NCI-H187 treated with DMSO at 0.1 percent for 48 hours (cell line): ENCODE measurements around the gene CASK.
"Not testable (repeated sequence)": the region's sequence is repeated elsewhere in the genome, so short reads cannot be mapped to it uniquely, and the experiment has no call there.

ENCODE experiments used
- DNase-seq: peaks from one replicate; lab custom pipeline; 2025; lab: John Stamatoyannopoulos, UW

CASK gene

DNA sequence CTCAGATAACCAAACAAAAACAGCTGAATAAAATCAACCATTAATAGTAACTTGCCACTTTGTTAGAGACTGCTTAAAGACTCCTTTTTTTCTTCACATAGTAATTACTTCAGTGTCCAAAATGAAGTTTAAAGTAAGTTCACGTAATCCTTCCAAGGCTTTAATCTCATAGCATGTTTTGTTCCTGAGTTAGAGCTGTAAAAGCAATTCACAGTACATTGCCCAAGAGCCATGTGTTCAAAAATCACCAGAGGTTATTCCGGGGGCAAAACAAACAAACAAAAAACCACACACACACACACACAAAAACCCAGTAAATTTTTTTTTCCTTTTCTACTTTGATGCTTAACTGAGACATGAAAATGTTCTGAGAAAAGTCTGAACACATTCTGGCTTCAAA is 193.3 kb downstream of the CASK start:
- no peak for DNase-seq

- no peak for DNase-seq
These were observed 195.2 kb downstream of the CASK start for GRCh38 chrX:41728125-41728524.

DNA sequence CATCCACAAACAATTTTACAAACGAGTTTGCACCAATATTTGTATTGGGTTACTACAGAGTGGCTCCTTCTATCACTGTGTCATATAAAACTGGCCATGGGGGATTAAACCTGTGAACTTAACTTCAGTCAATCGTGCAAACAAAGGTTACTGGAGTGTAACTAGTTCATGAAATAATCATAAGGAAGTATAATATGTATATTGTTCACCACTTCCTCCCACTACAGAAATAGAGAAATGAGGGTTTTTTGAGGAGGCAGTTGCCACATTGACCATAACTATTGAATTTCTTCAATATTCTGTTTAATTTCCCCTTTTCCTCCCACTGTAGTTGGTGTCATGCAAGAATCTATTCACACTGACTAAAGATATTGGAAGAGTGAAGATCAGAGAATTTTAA is 199.5 kb downstream of the CASK start, which contains the start of gene GPR82:
Gene GPR82 (plus strand): TSS at position 356 of the 400 bp plus-strand sequence. CDS start 2,846 bp downstream, outside the sequence.
- no peak for DNase-seq

DNA sequence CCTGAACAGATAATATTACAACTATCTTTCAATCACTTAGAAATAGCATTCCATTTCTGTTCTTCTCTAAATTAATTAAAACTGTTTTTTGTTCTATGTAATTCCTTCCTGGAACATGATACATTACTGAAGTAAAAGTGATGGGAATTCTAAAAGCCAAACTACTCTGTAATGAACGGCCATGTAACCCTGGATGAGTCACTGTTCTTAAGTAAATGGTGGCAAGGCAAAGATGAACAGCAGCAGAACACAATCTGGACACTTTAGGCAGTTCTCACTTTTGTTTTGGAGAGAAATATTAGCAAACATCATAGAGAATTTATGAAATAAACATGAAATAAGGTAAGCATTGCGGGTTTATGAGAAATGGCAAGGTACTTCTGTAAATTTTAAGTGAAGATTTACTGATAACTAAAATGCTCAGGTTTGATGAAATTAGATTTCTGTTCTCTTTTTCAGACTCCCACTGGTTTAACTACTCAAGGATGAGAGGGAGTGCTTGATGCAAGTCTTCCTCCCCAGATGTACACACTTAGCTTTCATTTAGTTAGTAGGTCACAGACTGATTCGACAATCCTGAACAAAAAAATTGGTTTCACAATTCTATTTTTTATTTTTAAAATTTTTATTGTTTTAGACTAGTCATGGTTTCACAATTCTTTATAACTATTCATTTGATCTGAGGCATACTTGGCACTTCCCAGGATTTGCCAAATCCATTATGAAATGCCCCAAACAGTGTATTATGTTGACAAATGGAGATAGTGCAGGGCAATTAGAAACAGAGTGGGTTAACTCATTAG is 200.3 kb downstream of the CASK start:
- no peak for DNase-seq

- no peak for DNase-seq
These were observed 201.1 kb downstream of the CASK start for GRCh38 chrX:41722214-41722613.

DNA sequence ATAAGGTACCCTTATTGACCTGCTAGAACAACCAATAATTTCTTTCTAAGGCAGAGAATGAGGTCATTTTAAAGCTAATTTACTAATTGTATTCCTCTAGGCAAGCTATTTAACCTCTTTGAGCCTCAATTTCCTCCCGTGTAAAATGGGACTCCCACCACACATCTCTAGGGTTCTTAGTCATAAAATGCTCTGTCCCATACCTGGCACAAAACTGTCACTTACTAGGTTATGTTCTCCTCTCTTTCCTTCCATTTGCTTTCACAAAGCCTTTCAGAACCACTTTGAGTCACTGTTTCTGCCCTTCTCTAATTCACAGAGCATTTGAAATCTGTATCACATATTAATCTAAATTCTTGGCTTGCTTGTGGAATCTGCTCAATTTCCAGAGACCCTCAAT is 201.8 kb downstream of the CASK start:
- DNase-seq: no peak

GRCh38 chrX:41720125-41720779 is 203.1 kb downstream of the CASK start:
- DNase-seq: no peak

GRCh38 chrX:41719610-41720009 is 203.7 kb downstream of the CASK start:
- DNase-seq: not testable (repeated sequence)

GRCh38 chrX:41718481-41719235 is 204.7 kb downstream of the CASK start:
- no peak for DNase-seq

- DNase-seq: no peak
These were observed 206.4 kb downstream of the CASK start for GRCh38 chrX:41716767-41717473.

- no peak for DNase-seq
These were observed 207.1 kb downstream of the CASK start for GRCh38 chrX:41716222-41716621.

GRCh38 chrX:41711021-41711667 is 212.2 kb downstream of the CASK start:
- DNase-seq: no peak

DNA sequence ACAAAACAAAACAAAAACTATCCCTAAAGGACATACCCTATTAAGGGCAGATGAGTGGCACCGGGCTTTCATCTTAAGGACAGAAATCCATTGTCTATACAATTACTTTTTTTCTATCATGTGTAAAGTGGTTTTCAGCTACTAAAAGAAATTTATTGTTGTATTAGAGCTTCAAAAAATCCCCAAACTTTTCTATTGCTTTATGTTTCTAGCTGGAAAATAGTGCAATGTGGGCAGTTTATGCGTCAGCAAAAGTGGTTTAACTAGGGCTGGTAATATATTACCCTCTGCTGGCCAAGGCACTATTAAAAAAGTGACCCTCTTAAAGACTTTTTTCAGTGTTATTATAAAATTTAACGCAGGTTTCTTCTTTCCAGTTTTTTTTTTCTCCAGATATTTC is 214.9 kb downstream of the CASK start:
- no peak for DNase-seq

DNA sequence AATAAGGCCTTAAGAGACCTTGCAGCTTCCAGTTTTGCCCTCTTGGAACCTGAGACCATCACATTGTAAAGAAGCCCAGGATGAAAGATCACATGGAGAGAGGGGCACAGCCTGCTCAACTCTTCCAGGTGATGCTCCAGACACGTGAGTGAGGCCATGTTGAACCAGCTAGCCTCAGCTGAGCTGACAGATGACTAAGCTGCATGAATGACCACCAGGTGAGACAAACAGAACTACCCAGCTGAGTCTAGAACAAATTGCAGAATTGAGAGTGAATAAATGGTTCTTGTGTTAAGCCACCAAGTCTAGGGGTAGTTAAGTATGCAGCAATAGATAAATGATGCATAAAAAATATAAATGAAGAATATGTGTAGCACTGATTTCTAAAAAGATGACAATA is 216.1 kb downstream of the CASK start:
- no peak for DNase-seq

- no peak for DNase-seq
These were observed 217.5 kb downstream of the CASK start for GRCh38 chrX:41705680-41706374.

DNA sequence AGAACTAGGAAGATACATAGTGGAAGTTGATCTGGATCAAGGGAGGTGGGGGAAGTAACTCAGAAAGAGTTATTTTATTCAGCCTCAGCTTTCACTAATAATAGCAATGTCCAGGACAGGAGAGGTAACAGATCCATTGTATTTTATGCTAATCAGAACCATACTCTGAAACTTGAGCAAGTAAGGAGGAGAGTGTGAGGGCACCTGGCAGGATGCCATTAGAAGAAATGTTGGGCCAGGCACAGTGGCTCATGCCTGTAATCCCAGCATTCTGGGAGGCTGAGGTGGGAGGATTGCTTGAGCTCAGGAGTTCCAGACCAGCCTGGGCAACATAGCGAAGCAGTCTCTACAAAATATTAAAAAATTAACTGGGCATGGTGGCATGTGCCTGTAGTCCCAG is 218.3 kb downstream of the CASK start:
- no peak for DNase-seq

DNA sequence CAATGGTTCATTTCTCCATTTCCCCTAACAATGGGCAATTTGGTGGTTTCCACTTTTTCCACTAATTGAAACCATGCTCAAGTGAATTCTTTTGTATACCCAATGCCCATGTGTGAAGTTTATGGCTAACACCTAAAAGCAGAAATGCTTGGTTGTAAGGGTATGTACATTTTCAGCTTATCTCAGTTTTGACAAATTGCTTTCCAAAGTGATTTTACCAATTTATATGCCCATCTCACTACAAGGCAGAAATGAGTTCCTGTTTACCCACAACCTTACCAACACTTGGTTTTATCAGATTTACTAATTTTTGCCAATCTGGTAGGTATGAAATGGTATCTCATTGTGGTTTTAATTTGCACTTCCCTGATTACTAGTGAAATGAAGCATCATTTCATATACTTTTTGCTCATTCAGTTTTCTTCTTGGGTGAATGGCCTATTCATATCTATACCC is 219.8 kb downstream of the CASK start:
- no peak for DNase-seq

DNA sequence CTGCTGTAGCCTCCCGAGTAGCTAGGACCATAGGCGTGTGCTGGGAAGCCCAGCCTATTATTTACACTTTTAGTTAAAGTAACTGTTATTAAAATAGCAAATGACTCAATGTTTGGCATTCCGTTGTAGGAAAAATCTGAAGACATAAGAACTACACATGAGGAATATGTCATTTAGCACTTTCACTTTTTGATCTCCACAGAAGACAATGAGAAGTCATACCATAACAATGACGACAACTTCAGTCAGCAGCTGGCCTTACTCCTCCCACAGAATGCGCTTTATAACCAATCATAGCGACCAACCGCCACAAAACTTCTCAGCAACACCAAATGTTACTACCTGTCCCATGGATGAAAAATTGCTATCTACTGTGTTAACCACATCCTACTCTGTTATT is 227.9 kb downstream of the CASK start:
- no peak for DNase-seq

- DNase-seq: no peak
These were observed 230.3 kb downstream of the CASK start for GRCh38 chrX:41693024-41693423.

GRCh38 chrX:41692162-41692749 is 231.1 kb downstream of the CASK start:
- DNase-seq: no peak

GRCh38 chrX:41689711-41690110 is 233.6 kb downstream of the CASK start:
- DNase-seq: no peak
